Endometrium (tissue), 2 donors: ENCODE results near the gene CUZD1.
"Not testable (repeated sequence)": the region's sequence is repeated elsewhere in the genome, so short reads cannot be mapped to it uniquely, and the experiment has no call there.

Experiments used
- FAIRE-seq: peaks from 2 replicates; lab custom pipeline; 2012; peaks lifted over from hg19 to GRCh38; lab: Jason Lieb, UNC
- donor health status: control.
- donor health status: control.

The CUZD1 gene, protein sequence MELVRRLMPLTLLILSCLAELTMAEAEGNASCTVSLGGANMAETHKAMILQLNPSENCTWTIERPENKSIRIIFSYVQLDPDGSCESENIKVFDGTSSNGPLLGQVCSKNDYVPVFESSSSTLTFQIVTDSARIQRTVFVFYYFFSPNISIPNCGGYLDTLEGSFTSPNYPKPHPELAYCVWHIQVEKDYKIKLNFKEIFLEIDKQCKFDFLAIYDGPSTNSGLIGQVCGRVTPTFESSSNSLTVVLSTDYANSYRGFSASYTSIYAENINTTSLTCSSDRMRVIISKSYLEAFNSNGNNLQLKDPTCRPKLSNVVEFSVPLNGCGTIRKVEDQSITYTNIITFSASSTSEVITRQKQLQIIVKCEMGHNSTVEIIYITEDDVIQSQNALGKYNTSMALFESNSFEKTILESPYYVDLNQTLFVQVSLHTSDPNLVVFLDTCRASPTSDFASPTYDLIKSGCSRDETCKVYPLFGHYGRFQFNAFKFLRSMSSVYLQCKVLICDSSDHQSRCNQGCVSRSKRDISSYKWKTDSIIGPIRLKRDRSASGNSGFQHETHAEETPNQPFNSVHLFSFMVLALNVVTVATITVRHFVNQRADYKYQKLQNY

DNA sequence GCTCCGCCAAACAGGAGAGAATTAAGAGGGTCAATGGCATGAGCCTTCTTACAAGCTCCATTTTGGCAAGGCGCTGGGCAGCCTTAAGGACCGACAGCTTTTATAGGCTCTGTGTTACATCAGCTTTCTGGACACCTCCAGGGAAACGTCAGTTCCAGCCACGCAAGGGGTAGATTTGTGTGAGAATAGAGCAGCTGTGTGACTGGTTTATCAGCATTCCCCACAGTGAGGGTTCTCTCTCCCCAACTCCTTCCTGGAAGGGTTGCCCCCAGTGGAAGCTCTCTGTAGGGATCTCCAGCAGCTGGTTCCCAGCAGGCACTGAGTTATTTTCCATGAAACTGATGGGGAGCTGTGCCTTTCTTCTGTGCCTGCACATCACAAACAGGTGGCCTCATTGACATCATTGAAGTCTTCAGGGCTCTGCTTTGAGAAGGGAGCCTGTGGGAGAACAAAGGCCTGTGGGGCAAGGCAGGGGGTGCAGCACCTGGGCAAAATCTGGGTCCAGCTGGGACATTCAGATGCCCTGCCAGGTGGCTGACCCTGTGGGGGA, at the start of gene CUZD1:
Gene CUZD1, minus strand, starts transcription at position 75 of the 550 bp plus-strand sequence. Its CDS starts 14 bp downstream, at position 61.
- no peak for FAIRE-seq

DNA sequence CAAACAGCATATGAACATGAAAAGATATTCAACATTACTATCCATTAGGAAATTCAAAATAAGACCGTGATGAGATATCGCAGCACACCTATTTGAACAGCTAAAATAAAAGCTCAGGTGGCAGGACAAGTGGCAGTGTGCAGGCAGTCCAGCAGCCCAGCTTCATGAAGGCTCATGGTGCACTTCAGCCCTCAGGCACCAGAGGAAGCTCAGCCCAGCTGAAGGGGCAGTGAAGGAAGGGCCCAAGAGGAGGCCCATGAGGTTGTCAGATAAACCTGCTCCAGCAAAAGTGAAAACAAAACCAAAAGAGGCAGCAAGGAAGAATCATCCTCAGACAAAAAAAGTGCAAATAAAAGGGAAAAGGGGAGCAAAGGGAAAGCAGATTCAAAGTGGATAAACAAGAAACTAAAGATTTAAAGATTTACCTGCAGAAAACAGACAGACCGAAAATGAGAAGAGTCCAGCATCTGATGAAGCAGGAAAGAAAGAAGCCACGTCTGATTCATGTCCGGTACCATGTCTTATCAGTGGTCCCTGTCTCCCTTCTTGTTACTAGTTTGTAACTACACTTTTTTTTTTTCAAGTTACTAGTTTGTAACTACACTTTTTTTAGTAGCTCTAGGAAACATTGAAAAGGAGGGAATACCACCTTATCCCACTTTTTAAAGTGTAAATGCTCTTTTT, 48.7 kb upstream of the CUZD1 start:
- FAIRE-seq, result no peak

DNA sequence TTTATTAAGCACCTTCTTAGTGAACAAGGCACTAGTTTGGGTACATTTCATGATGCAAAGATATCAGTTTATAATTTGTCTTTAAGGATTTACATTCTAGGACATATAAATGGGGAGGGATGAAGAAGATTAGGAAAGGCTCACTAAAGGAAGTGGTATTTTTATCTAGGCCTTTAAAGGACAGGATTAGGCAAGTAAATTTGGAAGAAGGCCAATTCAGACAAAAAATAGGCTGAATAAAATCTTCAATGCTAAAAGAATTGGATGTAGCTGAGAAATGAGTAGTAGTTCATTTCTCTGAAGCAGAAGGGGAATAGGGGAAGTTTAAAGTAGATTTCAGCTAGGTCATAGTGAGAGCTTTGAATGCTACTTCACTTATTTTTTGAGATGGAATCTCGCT, 38.5 kb upstream of the CUZD1 start:
- FAIRE-seq, result no peak

DNA sequence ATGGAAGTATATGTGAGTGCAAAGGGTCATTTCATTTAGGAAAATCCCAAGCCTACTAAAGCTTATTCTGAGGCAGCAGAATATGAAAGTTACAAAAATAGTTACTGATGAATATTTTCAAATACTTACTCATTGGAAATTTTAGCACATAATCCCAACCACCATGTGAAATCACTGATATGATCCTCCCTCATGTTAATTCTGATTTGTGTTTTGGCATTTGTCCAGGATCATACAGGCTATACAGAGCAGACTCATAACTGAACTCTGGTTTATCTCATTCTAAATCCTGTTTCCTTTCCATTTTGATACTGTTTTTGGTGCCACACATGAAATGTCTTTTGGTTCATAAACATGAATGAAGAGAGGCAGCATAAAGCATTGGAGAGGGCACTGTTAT, 37.1 kb upstream of the CUZD1 start:
- no peak for FAIRE-seq

DNA sequence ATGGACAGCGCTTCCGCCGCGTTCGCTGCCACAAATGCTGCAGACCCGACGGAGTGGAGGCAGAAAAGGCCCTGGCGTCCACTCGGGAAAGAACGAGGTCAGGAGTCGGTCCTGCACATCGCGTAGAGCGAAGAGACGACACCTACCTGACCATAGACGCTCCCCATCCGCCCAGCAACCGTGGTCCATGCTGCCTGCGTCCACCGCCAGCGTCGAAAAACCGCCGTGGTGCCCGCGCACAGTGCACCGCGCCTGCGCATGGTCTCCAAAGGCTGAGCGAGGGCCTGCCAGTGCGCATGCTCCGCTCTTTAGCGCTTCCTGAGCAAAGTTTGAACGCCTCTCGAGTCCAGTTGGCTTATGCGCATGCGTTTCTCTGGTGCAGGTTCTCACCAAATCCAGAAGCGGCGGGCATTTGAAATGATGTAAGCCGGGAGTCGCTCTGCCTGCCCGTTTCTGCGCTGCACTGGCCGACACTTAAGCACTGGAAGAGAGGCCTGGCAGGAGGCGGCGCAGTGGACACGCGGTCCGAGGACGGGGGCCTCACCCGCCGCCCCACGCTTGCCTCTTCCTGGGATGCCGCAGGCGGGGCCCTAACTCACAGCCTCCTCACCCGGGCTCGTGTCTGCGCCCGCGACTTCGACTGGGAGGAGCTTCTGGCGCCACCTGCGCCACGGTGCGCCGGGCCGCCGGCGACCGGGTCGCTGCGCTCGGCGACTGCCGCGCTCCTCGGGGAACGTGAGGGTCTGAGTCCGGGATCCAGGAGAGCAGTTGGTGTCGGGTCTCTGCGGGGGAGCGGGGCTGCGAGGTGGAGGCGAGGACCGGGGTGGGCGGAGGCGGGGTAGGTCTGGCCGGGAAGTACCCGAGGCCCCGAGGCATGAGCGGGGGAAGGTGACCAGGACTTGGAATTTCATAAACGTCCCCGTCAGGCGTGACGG, 33.9 kb upstream of the CUZD1 start, which contains the start of gene FAM24B:
Gene FAM24B, minus strand, starts transcription at position 243 of the 935 bp plus-strand sequence. CDS start 29,066 bp downstream, outside the sequence.
- peak; percentile 23 for FAIRE-seq

DNA sequence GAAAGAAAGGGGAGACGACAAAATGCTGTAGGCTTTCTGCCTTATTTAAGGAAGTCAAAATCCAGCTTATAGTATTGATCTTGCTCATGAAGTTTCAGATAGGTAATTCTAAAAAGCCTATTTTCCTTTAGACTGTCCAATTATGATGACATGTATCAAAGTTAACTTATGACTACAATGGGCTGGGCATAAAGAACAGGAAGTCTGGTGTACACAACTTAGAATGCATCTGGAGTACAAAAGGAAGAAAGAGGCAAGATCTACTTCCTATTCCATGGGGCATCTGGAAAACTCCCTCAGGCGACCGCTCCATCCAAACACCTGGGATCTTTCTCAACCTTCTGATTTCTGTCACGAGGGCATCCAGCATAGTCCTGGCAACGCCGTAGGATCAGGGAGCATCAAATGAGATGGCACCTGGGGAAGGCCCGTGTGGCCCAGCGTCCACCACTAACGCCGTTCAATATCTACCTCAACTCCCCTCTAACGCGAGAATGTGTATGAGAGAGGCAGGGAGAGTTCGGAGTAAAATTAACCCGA, 33.2 kb upstream of the CUZD1 start:
- no peak for FAIRE-seq

DNA sequence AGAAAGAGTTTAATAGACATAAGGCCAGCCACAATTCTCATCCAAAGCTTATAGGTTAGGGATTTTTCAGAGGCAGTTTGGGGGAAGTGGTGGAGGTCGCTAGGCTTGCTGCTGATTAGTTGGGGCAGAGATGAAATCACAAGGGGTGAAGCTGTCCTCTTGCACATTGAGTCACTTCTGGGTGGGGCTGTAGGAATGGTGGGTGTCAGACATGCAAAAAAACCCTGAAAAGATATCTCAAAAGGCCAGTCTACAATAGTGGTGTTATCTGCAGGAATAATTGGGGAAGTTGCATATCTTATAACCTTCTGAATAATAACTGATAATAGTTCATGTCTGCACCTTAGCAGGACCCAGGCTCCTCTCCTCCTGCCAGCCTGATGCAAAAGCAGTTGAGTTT, 31.6 kb upstream of the CUZD1 start:
- no peak for FAIRE-seq

DNA sequence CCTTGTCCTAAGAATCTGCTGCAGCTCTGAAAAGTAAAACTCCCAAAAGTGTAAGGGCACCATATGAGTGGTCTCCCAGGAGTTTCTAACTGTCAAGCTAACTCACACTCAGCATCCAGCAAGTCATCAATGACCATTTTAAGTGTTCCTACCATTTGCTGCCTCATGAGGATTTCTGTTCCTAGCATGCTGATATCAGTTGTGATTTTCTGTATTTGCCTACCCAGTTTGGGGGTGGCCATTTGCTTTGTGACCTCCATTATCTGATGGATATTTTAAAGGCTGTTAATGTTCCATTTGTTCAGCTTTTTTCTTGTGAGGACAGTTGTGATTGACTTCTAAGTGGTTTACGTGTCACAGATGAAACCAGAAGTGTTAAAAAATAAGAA, 30.8 kb upstream of the CUZD1 start:
- FAIRE-seq, result no peak

DNA sequence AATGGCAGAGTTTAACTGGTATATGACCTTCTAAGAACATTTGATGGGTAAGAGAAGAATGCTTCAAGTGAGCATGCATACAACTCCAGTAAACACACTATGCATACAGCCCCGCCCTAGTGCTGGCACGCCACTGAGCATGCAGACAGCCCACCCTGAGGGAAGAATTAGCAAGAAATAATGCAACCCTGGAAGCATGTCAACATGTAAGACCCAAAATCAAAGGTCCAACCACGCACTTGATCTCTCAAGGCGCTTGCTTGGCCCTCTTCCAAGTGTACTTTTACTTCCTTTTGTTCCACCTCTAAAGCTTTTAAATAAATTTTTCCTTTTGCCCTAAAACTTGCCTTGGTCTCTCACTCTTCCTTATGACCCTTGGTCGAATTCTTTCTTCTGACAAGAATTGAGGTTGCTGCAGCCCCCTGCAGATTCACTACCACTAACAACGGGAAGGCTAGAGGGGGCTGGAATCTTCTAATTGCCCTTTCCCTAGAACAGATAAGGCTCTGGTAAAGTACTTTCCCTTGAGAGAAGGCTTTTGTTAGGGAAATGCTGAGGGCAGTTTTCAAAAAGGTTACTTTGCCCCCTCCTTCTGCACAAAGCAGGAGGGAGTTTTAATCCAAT, 30.3 kb upstream of the CUZD1 start:
- FAIRE-seq, result no peak

DNA sequence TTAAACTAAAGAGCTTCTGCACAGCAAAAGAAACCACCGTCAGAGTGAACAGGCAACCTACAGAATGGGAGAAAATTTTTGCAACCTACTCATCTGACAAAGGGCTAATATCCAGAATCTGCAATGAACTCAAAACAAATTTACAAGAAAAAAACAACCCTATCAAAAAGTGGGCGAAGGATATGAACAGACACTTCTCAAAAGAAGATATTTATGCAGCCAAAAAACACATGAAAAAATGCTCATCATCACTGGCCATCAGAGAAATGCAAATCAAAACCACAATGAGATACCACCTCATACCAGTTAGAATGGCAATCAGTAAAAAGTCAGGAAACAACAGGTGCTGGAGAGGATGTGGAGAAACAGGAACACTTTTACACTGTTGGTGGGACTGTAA, 26.3 kb upstream of the CUZD1 start:
- FAIRE-seq, result not testable (repeated sequence)

DNA sequence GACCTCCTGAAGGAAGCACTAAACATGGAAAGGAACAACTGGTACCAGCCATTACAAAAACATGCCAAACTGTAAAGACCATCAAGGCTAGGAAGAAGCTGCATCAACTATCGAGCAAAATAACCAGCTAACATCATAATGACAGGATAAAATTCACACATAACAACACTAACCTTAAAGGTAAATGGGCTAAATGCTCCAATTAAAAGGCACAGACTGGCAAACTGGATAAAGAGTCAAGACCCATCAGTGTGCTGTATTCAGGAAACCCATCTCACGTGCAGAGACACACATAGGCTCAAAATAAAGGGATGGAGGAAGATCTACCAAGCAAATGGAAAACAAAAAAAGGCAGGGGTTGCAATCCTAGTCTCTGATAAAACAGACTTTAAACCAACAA, 23.1 kb upstream of the CUZD1 start:
- not testable (repeated sequence) for FAIRE-seq

DNA sequence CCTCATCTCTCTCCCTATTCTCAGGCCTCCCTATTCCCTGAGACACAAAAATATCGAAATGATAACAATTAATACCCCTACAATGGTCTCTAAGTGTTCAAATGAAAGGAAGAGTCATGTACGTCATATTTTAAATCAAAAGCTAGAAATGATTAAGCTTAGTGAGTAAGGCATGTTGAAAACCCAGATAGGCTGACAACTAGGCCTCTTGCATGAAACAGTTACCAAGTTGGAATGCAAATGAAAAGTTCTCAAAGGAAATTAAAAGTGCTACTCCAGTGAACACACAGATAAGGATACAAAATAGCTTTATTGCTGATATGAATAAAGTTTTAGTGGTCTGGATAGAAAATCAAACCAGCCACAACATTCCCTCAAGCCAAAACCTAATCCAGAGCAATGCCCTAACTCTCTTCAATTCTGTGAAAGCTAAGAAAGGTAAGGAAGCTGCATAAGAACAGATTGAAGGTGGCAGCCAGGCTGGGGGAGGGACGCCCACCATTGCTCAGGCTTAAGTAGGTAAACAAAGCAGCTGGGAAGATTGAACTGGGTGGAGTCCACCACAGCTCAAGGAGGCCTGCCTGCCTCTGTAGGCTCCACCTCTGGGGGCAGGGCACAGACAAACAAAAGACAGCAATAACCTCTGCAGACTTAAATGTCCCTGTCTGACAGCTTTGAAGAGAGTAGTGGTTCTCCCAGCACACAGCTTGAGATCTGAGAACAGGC, 21.3 kb upstream of the CUZD1 start:
- not testable (repeated sequence) for FAIRE-seq

DNA sequence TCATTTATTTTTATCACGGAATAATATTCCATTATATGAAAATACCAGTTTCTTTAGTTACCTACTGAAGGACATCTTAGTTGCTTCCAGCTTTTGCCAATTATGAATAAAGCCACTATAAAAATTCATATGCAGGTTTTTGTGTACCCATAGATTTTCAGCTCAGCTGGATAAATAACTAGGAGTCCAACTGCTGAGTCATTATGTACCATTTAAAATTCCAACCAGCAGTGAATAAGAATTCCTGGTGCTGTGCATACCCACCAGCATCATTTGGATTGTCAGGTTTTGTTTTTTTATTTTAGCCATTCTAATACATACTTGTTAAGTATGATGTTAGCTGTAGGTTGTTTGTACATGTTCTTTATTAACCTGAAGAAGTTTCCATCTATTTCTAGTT, 19.2 kb upstream of the CUZD1 start:
- no peak for FAIRE-seq

DNA sequence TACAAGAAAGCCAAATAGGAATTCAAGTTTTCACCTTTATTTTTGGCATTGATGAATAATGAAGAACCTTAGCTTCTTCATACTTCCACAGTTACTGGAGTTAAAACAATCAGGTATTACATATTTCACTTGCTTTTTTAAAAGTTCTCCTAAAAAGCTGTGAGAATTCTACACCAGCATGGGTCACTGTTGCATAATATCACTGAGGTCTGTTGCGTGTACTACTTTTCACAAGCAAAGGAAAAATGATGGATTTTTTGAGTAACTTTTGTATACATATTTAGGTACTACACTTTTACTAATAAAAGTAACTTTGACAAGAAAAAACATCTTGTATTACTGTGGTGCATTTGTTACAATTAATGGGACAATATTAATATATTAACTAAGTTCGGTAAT, 18.5 kb upstream of the CUZD1 start:
- no peak for FAIRE-seq

DNA sequence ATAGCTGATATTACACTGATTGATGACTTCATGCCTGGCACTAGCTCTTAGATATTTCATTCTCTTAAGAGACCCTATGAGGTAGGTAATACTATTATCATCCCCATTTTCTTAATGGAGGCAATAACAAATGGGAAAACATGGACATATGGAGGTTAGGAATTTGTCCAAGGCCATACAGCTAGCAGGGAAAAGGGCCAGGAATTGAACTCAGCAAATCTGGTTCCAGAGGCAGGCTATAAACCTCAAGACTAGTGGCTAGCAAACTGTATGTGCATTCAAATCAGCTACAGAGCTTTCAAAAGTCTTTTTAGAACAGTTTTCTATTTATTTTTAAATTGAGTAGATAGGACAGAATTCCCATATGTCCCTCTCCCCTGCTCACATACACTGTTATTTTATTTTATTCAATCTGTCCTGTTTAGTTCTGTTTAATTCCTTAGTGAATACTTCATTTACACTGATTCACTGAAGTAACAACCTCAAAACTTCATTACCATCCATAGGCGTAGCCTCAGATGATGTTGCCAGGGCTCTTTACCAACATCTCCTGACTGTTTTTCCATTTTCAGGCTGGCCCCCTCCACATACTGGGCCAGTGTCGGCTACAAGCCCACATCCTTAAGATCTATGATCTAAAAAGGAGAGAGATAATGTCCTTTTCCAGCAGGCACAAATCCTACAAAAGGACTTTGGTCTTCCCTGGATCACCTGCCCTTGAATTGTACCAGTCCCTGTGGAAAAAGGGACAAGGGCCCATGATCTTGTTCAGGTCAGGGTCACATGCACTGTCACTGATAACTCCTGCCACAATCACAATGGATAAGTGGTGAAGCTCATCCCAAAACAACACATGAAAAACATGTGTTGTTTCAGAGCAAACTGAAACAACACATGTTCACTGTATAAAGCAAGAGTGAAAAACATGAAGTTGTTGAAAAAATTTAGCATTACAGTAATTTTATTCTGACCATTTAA, 17.8 kb upstream of the CUZD1 start:
- FAIRE-seq, result no peak

DNA sequence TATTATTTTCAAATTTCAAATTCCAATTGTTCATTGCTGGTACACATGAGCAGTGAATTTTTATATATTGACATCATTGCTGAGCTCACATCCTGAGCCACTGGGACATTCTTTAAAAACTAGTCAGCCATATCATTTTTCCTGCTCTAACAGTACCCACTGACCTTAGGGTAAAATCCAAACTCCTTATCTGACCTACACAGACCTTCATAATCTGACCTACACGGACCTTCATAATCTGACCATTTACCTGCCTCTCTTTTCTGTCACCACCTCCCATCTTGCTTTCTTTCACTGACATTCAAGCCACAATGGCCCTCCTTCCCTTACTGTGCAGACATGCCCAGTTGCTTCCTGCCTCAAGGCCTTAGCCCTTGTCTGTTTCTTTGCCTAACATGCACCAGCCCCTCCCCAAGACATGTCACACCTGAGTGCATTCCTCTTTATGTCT, 16.1 kb upstream of the CUZD1 start:
- FAIRE-seq, result no peak

DNA sequence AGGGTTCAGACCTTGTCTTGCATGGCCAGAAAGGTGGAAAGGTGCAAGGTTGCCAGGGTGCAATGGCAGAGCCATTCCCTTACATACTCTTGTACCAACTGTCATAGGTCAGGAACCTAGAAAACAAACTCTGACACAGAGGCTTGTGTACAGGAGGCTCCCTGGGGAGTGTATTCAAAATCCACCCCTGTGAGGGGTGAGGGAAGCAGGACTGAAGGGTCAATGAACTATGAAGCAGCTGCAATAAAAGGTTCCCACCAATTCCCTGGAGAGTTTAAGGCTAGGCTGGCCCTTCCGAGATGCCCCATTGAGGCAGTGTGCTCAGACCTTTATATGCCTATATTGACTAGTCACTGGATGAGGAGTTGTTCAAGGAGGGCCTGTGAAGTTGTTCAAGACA, 13.9 kb upstream of the CUZD1 start:
- no peak for FAIRE-seq

DNA sequence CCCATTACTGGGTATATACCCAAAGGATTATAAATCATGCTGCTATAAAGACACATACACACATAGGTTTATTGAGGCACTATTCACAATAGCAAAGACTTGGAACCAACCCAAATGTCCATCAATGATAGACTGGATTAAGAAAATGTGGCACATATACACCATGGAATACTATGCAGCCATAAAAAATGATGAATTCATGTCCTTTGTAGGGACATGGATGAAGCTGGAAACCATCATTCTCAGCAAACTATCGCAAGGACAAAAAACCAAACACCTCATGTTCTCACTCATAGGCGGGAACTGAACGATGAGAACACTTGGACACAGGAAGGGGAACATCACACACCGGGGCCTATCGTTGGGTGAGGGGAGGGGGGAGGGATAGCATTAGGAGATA, 12.4 kb upstream of the CUZD1 start:
- not testable (repeated sequence) for FAIRE-seq

DNA sequence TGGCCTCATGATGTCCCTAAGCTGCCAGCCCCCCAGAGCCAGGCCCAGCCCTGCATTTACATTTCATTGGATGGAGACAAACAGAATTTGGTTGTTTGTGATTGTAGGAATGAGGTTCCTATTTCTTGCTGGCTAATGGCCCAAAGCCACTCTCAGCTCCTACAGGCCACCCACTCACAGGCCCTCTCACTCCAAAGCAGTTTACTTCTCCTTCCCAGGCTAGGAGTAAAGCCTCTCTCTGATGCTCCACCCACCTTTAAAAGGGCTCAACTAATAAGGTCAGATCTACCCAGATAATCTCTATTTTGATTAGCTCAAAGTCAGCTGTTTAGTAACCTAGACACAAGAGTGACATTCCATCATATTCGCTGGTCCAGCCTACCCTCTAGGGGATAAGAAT, 11.2 kb upstream of the CUZD1 start:
- FAIRE-seq, result no peak
